OCI-LY3 (cell line): ENCODE measurements around the gene TNFRSF17.

Experiments used
- H2AFZ ChIP-seq: fragments of 200-600, 300-600 bp; shearing (Covaris generic); 2 replicates; pipeline ENCODE4 v1.6.0; 2014; ENCODE audit warnings: antibody characterized with exemption, low read depth, low read length
- H3K27ac ChIP-seq: fragments of 200-600, 300-600 bp; sonication (generic); 2 replicates; pipeline ENCODE4 v1.5.1; 2014; ENCODE audit warnings: mild to moderate bottlenecking, low read length, moderate library complexity, mixed read lengths
- H3K27me3 ChIP-seq: fragments of 200-600, 300-600 bp; sonication (generic); 2 replicates; pipeline ENCODE4 v1.6.1; 2014; ENCODE audit warnings: low read depth, low read length, mixed read lengths
- H3K36me3 ChIP-seq: fragments of 200-600, 300-600 bp; sonication (generic); replicated peaks from 2 replicates; pipeline ENCODE3; 2014; ENCODE audit warnings: low read depth, low read length, mixed read lengths
- H3K4me1 ChIP-seq: fragments of 300-600, 200-600 bp; sonication (generic); 2 replicates; pipeline ENCODE4 v1.6.1; 2014; ENCODE audit warnings: low read length, mixed read lengths
- H3K4me2 ChIP-seq: fragments of 200-600, 300-600 bp; sonication (generic); 2 replicates; pipeline ENCODE4 v1.6.1; 2014; ENCODE audit warnings: low read length, mixed read lengths
- H3K4me3 ChIP-seq: fragments of 300-600, 200-600 bp; sonication (generic); 2 replicates; pipeline ENCODE4 v1.5.1; 2014; ENCODE audit warnings: antibody characterized with exemption, mild to moderate bottlenecking, low read length, moderate library complexity
- H3K79me2 ChIP-seq: fragments of 300-600, 200-600 bp; shearing (Covaris generic); 2 replicates; pipeline ENCODE4 v1.6.1; 2014; ENCODE audit warnings: mild to moderate bottlenecking, low read length, mixed read lengths
- H3K9ac ChIP-seq: fragments of 300-600, 200-600 bp; shearing (Covaris generic); 2 replicates; pipeline ENCODE4 v1.6.0; 2014; ENCODE audit warnings: mild to moderate bottlenecking, low read length, moderate library complexity
- H3K9me3 ChIP-seq: fragments of 200-600, 300-600 bp; shearing (Covaris generic); 2 replicates; pipeline ENCODE4 v1.6.1; 2014; ENCODE audit warnings: low read length, mixed read lengths; ENCODE audit not compliant: insufficient read depth
- H4K20me1 ChIP-seq: fragments of 200-600, 300-600 bp; sonication (generic); 2 replicates; pipeline ENCODE4 v1.6.1; 2016; ENCODE audit warnings: low read length, mixed read lengths; ENCODE audit not compliant: insufficient read depth
- EZH2phosphoT487 ChIP-seq: fragments of 200-600 bp; shearing (Covaris generic); IDR thresholded peaks from 2 replicates; pipeline ENCODE4 v1.6.1; 2018; ENCODE audit warnings: antibody characterized with exemption, mixed run types, low read depth
- TF ChIP-seq, protein P1 (sequence below): fragments of 200-600, 300-600 bp; sonication (generic); IDR thresholded peaks from 2 replicates; pipeline ENCODE4 v1.5.1; 2014; ENCODE audit warnings: antibody characterized with exemption, low read length, low read depth

TNFRSF17 gene

GRCh38 chr16:11977376-11978041 lies 12.5 kb downstream of the TNFRSF17 start:
- H3K9me3 ChIP-seq: no peaks in the 10 kb centered on the region
- H3K36me3 ChIP-seq: no peaks in the 10 kb centered on the region
- H2AFZ ChIP-seq: no peak overlapping the region
- peak overlapping the region; percentile 99 for H3K4me2 ChIP-seq
- peaks cover 43% of the 10 kb centered on the region for H3K4me1 ChIP-seq
- H4K20me1 ChIP-seq: no peaks in the 10 kb centered on the region
- peak overlapping the region; percentile 84 for H3K9ac ChIP-seq
- TF ChIP-seq, protein P1, sequence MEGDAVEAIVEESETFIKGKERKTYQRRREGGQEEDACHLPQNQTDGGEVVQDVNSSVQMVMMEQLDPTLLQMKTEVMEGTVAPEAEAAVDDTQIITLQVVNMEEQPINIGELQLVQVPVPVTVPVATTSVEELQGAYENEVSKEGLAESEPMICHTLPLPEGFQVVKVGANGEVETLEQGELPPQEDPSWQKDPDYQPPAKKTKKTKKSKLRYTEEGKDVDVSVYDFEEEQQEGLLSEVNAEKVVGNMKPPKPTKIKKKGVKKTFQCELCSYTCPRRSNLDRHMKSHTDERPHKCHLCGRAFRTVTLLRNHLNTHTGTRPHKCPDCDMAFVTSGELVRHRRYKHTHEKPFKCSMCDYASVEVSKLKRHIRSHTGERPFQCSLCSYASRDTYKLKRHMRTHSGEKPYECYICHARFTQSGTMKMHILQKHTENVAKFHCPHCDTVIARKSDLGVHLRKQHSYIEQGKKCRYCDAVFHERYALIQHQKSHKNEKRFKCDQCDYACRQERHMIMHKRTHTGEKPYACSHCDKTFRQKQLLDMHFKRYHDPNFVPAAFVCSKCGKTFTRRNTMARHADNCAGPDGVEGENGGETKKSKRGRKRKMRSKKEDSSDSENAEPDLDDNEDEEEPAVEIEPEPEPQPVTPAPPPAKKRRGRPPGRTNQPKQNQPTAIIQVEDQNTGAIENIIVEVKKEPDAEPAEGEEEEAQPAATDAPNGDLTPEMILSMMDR: no peak
- no peak for TF ChIP-seq EZH2phosphoT487
- H3K79me2 ChIP-seq: peaks cover 49% of the 10 kb centered on the region
- no peak overlapping the region for H3K27ac ChIP-seq
- H3K27me3 ChIP-seq: no peaks in the 10 kb centered on the region
- H3K4me3 ChIP-seq: peak overlapping the region; percentile 98

- H3K4me3 ChIP-seq: peak overlapping the region; percentile 98
- H4K20me1 ChIP-seq: no peaks in the 10 kb centered on the region
- peaks cover 49% of the 10 kb centered on the region for H3K79me2 ChIP-seq
- TF ChIP-seq EZH2phosphoT487: no peak
- TF ChIP-seq, protein P1: no peak
- H3K9me3 ChIP-seq: no peaks in the 10 kb centered on the region
- H3K27me3 ChIP-seq: no peaks in the 10 kb centered on the region
- no peak overlapping the region; the same call in 1 of the 2 replicates for H3K9ac ChIP-seq
- no peak overlapping the region for H2AFZ ChIP-seq
- H3K4me2 ChIP-seq: peak overlapping the region; percentile 99
- H3K36me3 ChIP-seq: no peaks in the 10 kb centered on the region
- no peak overlapping the region for H3K27ac ChIP-seq
- peaks cover 43% of the 10 kb centered on the region for H3K4me1 ChIP-seq
These were observed 13.1 kb downstream of the TNFRSF17 start for GRCh38 chr16:11978080-11978479.

DNA sequence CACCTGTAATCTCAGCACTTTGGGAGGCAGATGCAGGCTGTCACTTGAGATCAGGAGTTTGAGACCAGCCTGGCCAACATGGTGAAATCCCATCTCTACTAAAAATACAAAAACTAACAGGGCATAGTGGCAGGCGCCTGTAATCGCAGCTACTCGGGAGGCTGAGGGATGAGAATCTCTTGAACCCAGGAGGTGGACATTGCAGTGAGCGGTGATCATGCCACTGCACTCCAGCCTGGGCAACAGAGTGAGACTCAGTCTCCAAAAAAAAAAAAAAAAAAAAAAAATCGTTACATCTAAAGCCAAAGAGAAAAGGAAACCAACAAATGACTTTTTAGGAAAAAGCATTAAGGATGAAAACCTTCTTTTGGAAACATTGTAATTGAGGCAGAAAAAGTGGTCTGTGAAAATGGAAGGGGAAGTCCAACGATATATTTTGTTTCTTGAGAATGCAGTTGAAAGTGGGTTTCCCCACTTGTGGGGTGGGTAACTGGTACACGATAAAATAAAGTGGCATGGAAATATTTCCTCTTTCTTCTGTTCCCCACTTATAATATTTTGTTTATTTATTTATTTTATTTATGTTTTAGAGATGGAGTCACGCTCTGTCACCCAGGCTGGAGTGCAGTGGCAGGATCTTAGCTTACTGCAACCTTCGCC lies 14.1 kb downstream of the TNFRSF17 start:
- H3K9me3 ChIP-seq: no peaks in the 10 kb centered on the region
- H3K4me2 ChIP-seq: peak overlapping the region; percentile 36
- no peak for TF ChIP-seq EZH2phosphoT487
- TF ChIP-seq, protein P1: no peak
- peaks cover 49% of the 10 kb centered on the region for H3K79me2 ChIP-seq
- H3K4me3 ChIP-seq: no peak overlapping the region; the same call in 1 of the 2 replicates
- H3K9ac ChIP-seq: no peak overlapping the region
- H4K20me1 ChIP-seq: no peaks in the 10 kb centered on the region
- H3K36me3 ChIP-seq: no peaks in the 10 kb centered on the region
- no peak overlapping the region for H3K27ac ChIP-seq
- no peaks in the 10 kb centered on the region for H3K27me3 ChIP-seq
- H2AFZ ChIP-seq: no peak overlapping the region
- H3K4me1 ChIP-seq: peaks cover 43% of the 10 kb centered on the region

GRCh38 chr16:11980136-11980844 lies 15.3 kb downstream of the TNFRSF17 start:
- peak overlapping the region; percentile 36 for H3K4me2 ChIP-seq
- no peak overlapping the region for H3K9ac ChIP-seq
- no peaks in the 10 kb centered on the region for H3K36me3 ChIP-seq
- H3K27ac ChIP-seq: peak overlapping the region; percentile 18; the same call in 1 of the 2 replicates
- peaks cover 49% of the 10 kb centered on the region for H3K79me2 ChIP-seq
- H4K20me1 ChIP-seq: no peaks in the 10 kb centered on the region
- peaks cover 43% of the 10 kb centered on the region for H3K4me1 ChIP-seq
- H3K27me3 ChIP-seq: no peaks in the 10 kb centered on the region
- H3K9me3 ChIP-seq: no peaks in the 10 kb centered on the region
- H2AFZ ChIP-seq: no peak overlapping the region
- H3K4me3 ChIP-seq: no peak overlapping the region
- TF ChIP-seq EZH2phosphoT487: no peak
- TF ChIP-seq, protein P1: no peak
